Mesendoderm (in vitro differentiated cells): ENCODE results near the gene AKAP1.

ENCODE experiments used
- DNase-seq: peaks from one replicate; pipeline ENCODE4 v3.0.0; 2013
- H2AK5ac ChIP-seq: 2 replicates; pipeline ENCODE4 v1.6.1; 2013; ENCODE audit warnings: low read length, inconsistent platforms
- H2BK120ac ChIP-seq: 2 replicates; pipeline ENCODE4 v1.6.1; 2013; ENCODE audit warnings: low read depth, mild to moderate bottlenecking, low read length, moderate library complexity, mixed read lengths
- H2BK15ac ChIP-seq: replicated peaks from 2 replicates; pipeline ENCODE4 v1.6.1; 2013; ENCODE audit warnings: low read depth, mild to moderate bottlenecking, moderate library complexity
- H2BK5ac ChIP-seq: 2 replicates; pipeline ENCODE4 v1.6.1; 2013; ENCODE audit warnings: low read length, inconsistent platforms
- H3K18ac ChIP-seq: 2 replicates; pipeline ENCODE4 v1.6.1; 2013; ENCODE audit warnings: mild to moderate bottlenecking, low read length, mixed read lengths
- H3K23ac ChIP-seq: one replicate; pipeline ENCODE4 v1.6.1; 2013; ENCODE audit warnings: low read length
- H3K27ac ChIP-seq: 2 replicates; pipeline ENCODE4 v1.5.1; 2013; ENCODE audit warnings: low read depth, mild to moderate bottlenecking, inconsistent platforms, low read length, moderate library complexity
- H3K27me3 ChIP-seq: 2 replicates; pipeline ENCODE4 v1.6.1; 2013; ENCODE audit warnings: low read length, control low read depth, mild to moderate bottlenecking, inconsistent platforms; ENCODE audit not compliant: insufficient read depth, poor library complexity
- H3K36me3 ChIP-seq: 2 replicates; pipeline ENCODE4 v1.6.1; 2013; ENCODE audit warnings: low read length, inconsistent platforms; ENCODE audit not compliant: control insufficient read depth, insufficient read depth
- H3K4ac ChIP-seq: one replicate; pipeline ENCODE4 v1.6.1; 2013; ENCODE audit warnings: low read depth, mild to moderate bottlenecking, low read length, moderate library complexity
- H3K4me1 ChIP-seq: 2 replicates; pipeline ENCODE4 v1.6.1; 2013; ENCODE audit warnings: low read depth, low read length, inconsistent platforms; ENCODE audit not compliant: control insufficient read depth
- H3K4me2 ChIP-seq: 2 replicates; pipeline ENCODE4 v1.6.1; 2013; ENCODE audit warnings: low read length
- H3K4me3 ChIP-seq: 2 replicates; pipeline ENCODE4 v1.5.1; 2013; ENCODE audit warnings: mild to moderate bottlenecking, low read length
- H3K56ac ChIP-seq: one replicate; pipeline ENCODE4 v1.6.1; 2013; ENCODE audit warnings: low read length
- H3K79me1 ChIP-seq: 2 replicates; pipeline ENCODE4 v1.6.1; 2013; ENCODE audit warnings: low read length, inconsistent platforms
- H3K79me2 ChIP-seq: 2 replicates; pipeline ENCODE4 v1.6.1; 2013; ENCODE audit warnings: mild to moderate bottlenecking, low read length; ENCODE audit not compliant: control insufficient read depth, insufficient read depth
- H3K9ac ChIP-seq: 2 replicates; pipeline ENCODE4 v1.6.1; 2013; ENCODE audit warnings: low read length, inconsistent platforms
- H4K5ac ChIP-seq: one replicate; pipeline ENCODE4 v1.6.1; 2013; ENCODE audit warnings: low read length
- H4K8ac ChIP-seq: one replicate; pipeline ENCODE4 v1.6.1; 2013; ENCODE audit warnings: low read depth, mild to moderate bottlenecking, control low read depth, low read length, moderate library complexity
- WGBS: extraction: QIAGEN DNeasy Blood & Tissue Kit; methylation state at CpG from one replicate; pipeline ENCODE4 v1.1.7; 2013; ENCODE audit warnings: low lambda C conversion rate, missing lambda C conversion rate; ENCODE audit not compliant: insufficient coverage; ENCODE audit errors: extremely low coverage; 5-methylcytosine and 5-hydroxymethylcytosine counted together

Gene AKAP1

GRCh38 chr17:57136355-57136754, 51.3 kb downstream of the AKAP1 start:
- Histone ChIP-seq H3K4me1 (no peaks in the 10 kb centered on the region), H3K27ac (no peak overlapping the region), H2BK15ac (no peak overlapping the region), H2BK120ac (no peak overlapping the region), H4K5ac (no peak overlapping the region), H3K79me2 (no peaks in the 10 kb centered on the region), H3K36me3 (no peaks in the 10 kb centered on the region), H2BK5ac (no peak overlapping the region), H3K23ac (no peak overlapping the region), H3K56ac (peak overlapping the region; percentile 22), H2AK5ac (no peak overlapping the region), H3K4me2 (no peak overlapping the region), H3K79me1 (no peaks in the 10 kb centered on the region), H3K9ac (no peak overlapping the region), H3K4ac (no peak overlapping the region), H4K8ac (no peak overlapping the region), H3K4me3 (no peak overlapping the region), H3K18ac (no peak overlapping the region), H3K27me3 (no peaks in the 10 kb centered on the region)
- no CpG with 5 or more reads among the region's 13 CpGs for WGBS
- no peak for DNase-seq

DNA sequence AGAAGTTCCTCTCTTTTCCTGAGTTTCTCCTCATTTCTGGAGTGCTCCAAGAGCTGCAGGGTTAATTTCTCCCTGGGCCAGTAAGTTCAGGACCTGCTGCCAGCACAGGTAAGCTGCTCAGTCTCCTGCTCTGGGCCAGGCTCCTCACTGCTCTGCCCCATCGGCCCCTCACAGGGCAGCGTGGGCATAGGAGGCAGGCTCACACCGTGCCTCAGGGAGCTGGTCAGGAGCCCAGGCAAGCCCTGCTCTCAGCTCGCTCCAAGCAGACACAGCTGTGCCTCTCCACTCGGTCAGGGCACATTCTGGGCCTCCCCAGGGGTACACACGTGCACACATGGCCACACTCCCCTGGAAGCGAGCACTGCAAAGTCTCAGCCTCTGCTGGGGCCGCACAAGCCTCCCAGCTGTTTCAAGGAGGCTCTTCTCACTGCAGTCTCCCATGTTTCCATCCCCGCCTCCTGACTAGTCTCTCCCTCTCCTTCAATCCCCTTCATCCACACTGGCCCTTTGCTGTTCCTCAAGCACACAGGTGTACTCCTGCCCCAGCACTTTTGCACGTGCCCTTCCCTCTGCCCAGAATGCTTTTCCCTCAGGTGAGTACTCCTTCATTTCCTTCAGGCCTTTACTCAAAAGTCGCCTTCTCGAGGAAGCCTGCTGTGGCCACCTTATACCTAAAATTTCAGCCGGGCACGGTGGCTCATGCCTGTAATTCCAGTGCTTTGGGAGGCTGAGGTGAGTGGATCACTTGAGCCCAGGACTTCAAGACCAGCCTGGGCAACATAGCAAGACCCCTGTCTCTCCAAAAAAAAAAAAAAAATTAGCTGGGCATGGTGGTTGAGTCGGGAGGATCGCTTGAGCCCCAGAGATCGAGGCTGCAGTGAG, 53.2 kb downstream of the AKAP1 start:
- Histone ChIP-seq H2BK120ac (no peak overlapping the region), H4K8ac (no peak overlapping the region), H3K9ac (no peak overlapping the region), H3K79me2 (no peaks in the 10 kb centered on the region), H3K27ac (no peak overlapping the region), H2BK5ac (no peak overlapping the region), H3K4me3 (no peak overlapping the region), H3K79me1 (no peaks in the 10 kb centered on the region), H3K4me2 (no peak overlapping the region), H2BK15ac (no peak overlapping the region), H3K18ac (no peak overlapping the region), H3K4me1 (no peaks in the 10 kb centered on the region), H3K27me3 (no peaks in the 10 kb centered on the region), H3K56ac (no peak overlapping the region), H3K36me3 (no peaks in the 10 kb centered on the region), H4K5ac (no peak overlapping the region), H3K23ac (no peak overlapping the region), H3K4ac (no peak overlapping the region), H2AK5ac (no peak overlapping the region)
- no CpG with 5 or more reads among the region's 17 CpGs for WGBS
- no peak for DNase-seq

DNA sequence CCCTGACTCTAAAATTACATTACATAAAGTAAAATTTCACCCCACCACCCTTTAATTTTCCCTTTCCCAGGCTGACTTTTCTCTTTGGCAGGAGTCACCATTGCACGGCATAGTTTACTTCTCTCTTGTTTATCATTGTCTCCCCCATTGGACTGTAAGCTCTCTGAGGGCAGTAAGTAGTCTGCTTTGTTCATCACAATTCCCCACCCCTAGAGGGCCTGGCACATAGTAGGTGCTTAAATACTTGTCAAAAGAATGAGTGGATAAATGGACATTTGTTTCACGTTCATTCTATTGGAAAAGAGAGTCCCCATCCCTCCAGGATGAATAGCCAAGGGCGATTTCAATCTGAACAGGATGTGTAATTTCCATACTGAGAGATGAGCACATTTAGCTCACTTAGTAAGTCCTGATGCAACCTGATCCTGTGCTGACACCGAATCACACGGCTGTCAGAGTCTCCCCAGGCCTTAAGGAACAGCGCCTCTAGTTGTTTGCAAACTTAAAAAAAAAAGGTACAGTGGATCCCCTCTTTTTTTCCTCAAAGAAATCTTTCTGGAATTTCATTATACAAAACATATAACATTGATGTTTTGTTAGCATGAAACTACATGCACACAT, 54.0 kb downstream of the AKAP1 start:
- no peak overlapping the region for H3K27ac ChIP-seq
- peak; percentile 40 for DNase-seq

DNA sequence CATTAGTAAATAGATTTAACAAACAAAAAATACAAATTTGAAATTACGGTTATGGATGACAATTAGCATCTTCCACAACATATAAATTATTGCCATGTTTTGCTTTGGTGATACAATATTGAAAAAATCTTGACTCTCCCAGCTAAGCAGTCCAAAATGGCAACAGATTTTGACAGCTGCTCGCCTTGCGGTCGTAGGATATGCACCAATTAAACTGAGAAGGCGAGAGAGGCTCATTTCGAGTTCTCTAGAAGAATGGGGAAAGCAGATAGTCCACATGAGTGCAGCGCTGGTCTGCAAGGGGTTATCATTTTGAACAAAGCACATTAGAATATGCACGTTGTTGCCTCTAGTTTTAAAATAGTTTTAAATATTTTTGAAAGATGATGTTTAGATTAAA, 55.3 kb downstream of the AKAP1 start:
- no peaks in the 10 kb centered on the region for H3K4me1 ChIP-seq
- no peak overlapping the region for H3K18ac ChIP-seq
- no peaks in the 10 kb centered on the region for H3K27me3 ChIP-seq
- H3K27ac ChIP-seq, result no peak overlapping the region
- no peaks in the 10 kb centered on the region for H3K36me3 ChIP-seq
- H3K79me2 ChIP-seq, result no peaks in the 10 kb centered on the region
- H2BK120ac ChIP-seq, result no peak overlapping the region
- no peak overlapping the region for H4K5ac ChIP-seq
- no peak overlapping the region for H2AK5ac ChIP-seq
- no CpG with 5 or more reads among the region's 8 CpGs for WGBS
- no peak for DNase-seq
- no peak overlapping the region for H3K4ac ChIP-seq
- H2BK5ac ChIP-seq, result no peak overlapping the region
- H3K4me3 ChIP-seq, result no peak overlapping the region
- H3K23ac ChIP-seq, result no peak overlapping the region
- H3K4me2 ChIP-seq, result no peak overlapping the region
- H2BK15ac ChIP-seq, result no peak overlapping the region
- no peak overlapping the region for H3K56ac ChIP-seq
- no peaks in the 10 kb centered on the region for H3K79me1 ChIP-seq
- H3K9ac ChIP-seq, result no peak overlapping the region
- H4K8ac ChIP-seq, result no peak overlapping the region

More for the DNA sequence above, 54.0 kb downstream of the AKAP1 start:
- Histone ChIP-seq H2BK15ac (no peak overlapping the region), H3K4ac (no peak overlapping the region), H4K5ac (no peak overlapping the region), H3K4me3 (no peak overlapping the region), H3K18ac (no peak overlapping the region), H2BK5ac (no peak overlapping the region), H3K4me1 (no peaks in the 10 kb centered on the region), H3K9ac (no peak overlapping the region), H3K4me2 (no peak overlapping the region), H3K79me1 (no peaks in the 10 kb centered on the region), H3K23ac (no peak overlapping the region), H2AK5ac (no peak overlapping the region), H4K8ac (no peak overlapping the region), H3K79me2 (no peaks in the 10 kb centered on the region), H3K56ac (no peak overlapping the region), H3K36me3 (no peaks in the 10 kb centered on the region), H3K27me3 (no peaks in the 10 kb centered on the region), H2BK120ac (no peak overlapping the region)
- no CpG with 5 or more reads among the region's 6 CpGs for WGBS

- Histone ChIP-seq H3K56ac (no peak overlapping the region), H3K27me3 (no peaks in the 10 kb centered on the region), H3K4me2 (no peak overlapping the region), H3K4me3 (no peak overlapping the region), H2AK5ac (no peak overlapping the region), H3K23ac (no peak overlapping the region), H3K18ac (no peak overlapping the region), H4K5ac (no peak overlapping the region), H3K27ac (no peak overlapping the region), H2BK5ac (no peak overlapping the region), H3K79me1 (no peaks in the 10 kb centered on the region), H3K79me2 (no peaks in the 10 kb centered on the region), H3K36me3 (no peaks in the 10 kb centered on the region), H3K4ac (no peak overlapping the region), H3K4me1 (no peaks in the 10 kb centered on the region), H2BK120ac (no peak overlapping the region), H3K9ac (no peak overlapping the region), H4K8ac (no peak overlapping the region), H2BK15ac (no peak overlapping the region)
- whole genome bisulfite sequencing, result no CpG with 5 or more reads among the region's 4 CpGs
- DNase-seq, result no peak
Observed at GRCh38 chr17:57142925-57143324, 57.9 kb downstream of the AKAP1 start.
